Activated B cell treated with CpG ODN at 0.5 μM for 24 hours (primary cell): ENCODE results near the gene ATP12A. TPM values are rescaled to one million over a fixed set of nuclear protein-coding genes. Genes with fewer than 3 reads are reported as not detected.

Experiments used
- ATAC-seq: fragments of 200-7000 bp; cut with Tn5 transposase; one replicate; pipeline ENCODE4 v1.10.0; 2021; ENCODE audit warnings: low read depth, mild to moderate bottlenecking, moderate library complexity
- CTCF ChIA-PET: fragments of 350-600 bp; sonication (Branson Sonifier 250); formaldehyde crosslinking; loops from one replicate; lab custom pipeline; 2021; ENCODE audit warnings: antibody characterized with exemption; lab: Charles Lee
- POLR2A ChIA-PET: fragments of 350-600 bp; sonication (Branson Sonifier 250); formaldehyde crosslinking; loops from one replicate; lab custom pipeline; 2021; ENCODE audit warnings: antibody characterized with exemption; lab: Charles Lee
- DNase-seq: peaks from one replicate; pipeline ENCODE4 v3.0.0; 2022
- H3K27ac Mint-ChIP-seq: one replicate; pipeline ENCODE4 v1.8.0; 2020; ENCODE audit warnings: mixed read lengths
- H3K27me3 Mint-ChIP-seq: one replicate; pipeline ENCODE4 v1.8.0; 2021; ENCODE audit warnings: mixed read lengths
- H3K36me3 Mint-ChIP-seq: one replicate; pipeline ENCODE4 v1.8.0; 2021; ENCODE audit warnings: low read depth, mixed read lengths
- H3K4me1 Mint-ChIP-seq: one replicate; pipeline ENCODE4 v1.8.0; 2021; ENCODE audit warnings: mixed read lengths
- H3K4me3 Mint-ChIP-seq: one replicate; pipeline ENCODE4 v1.8.0; 2020; ENCODE audit warnings: mild to moderate bottlenecking, mixed read lengths
- H3K9me3 Mint-ChIP-seq: one replicate; pipeline ENCODE4 v1.8.0; 2020; ENCODE audit warnings: mixed read lengths
- CTCF ChIP-seq: fragments of 200-600 bp; IDR thresholded peaks from one replicate; pipeline ENCODE4 v1.8.0; 2022; ENCODE audit warnings: antibody characterized with exemption, mild to moderate bottlenecking
- intact Hi-C: fragments of 100-400 bp; cut with micrococcal nuclease; formaldehyde crosslinking; loops from one replicate; pipeline ENCODE4 v1.15.1; 2024
- total RNA-seq: library from RNA; stranded (reverse); gene quantifications from 2 replicates; pipeline ENCODE4 v1.2.3, GENCODE V29; 2022

Gene ATP12A
- total RNA-seq, 1 donor from 2014 or later = not detected

GRCh38 chr13:24738366-24738847 lies 58.2 kb downstream of the ATP12A start:
- intact Hi-C loops = no loop called here
- Mint-ChIP-seq H3K4me1 (no peaks in the 10 kb centered on the region), H3K36me3 (no peaks in the 10 kb centered on the region), H3K27me3 (no peaks in the 10 kb centered on the region), H3K9me3 (no peaks in the 10 kb centered on the region), H3K4me3 (no peak overlapping the region), H3K27ac (no peak overlapping the region)
- ChIA-PET POLR2A (no interaction called here), CTCF (no interaction called here)
- DNase-seq (no peak), ATAC-seq (no peak)
- no peak for TF ChIP-seq CTCF

GRCh38 chr13:24740014-24740890 lies 60.0 kb downstream of the ATP12A start:
- DNase-seq = no peak
- ChIA-PET CTCF (no interaction called here), POLR2A (no interaction called here)
- H3K27me3 Mint-ChIP-seq = peaks cover 14% of the 10 kb centered on the region
- no peak overlapping the region for H3K27ac Mint-ChIP-seq
- intact Hi-C loops = no loop called here
- no peaks in the 10 kb centered on the region for H3K9me3 Mint-ChIP-seq
- H3K36me3 Mint-ChIP-seq = no peaks in the 10 kb centered on the region
- peaks cover 2% of the 10 kb centered on the region for H3K4me1 Mint-ChIP-seq
- no peak for TF ChIP-seq CTCF
- H3K4me3 Mint-ChIP-seq = no peak overlapping the region
- no peak for ATAC-seq

GRCh38 chr13:24741016-24741662 lies 60.9 kb downstream of the ATP12A start:
- TF ChIP-seq CTCF = no peak
- Mint-ChIP-seq H3K4me1 (peaks cover 5% of the 10 kb centered on the region), H3K4me3 (no peak overlapping the region), H3K27me3 (peaks cover 17% of the 10 kb centered on the region), H3K27ac (no peak overlapping the region), H3K9me3 (no peaks in the 10 kb centered on the region), H3K36me3 (no peaks in the 10 kb centered on the region)
- intact Hi-C loops = no loop called here
- DNase-seq = no peak
- ATAC-seq = no peak
- CTCF ChIA-PET = no interaction called here
- POLR2A ChIA-PET = no interaction called here

GRCh38 chr13:24741791-24742190 lies 61.6 kb downstream of the ATP12A start:
- no peak for ATAC-seq
- CTCF ChIA-PET = no interaction called here
- DNase-seq = no peak

More at GRCh38 chr13:24741791-24742190, 61.6 kb downstream of the ATP12A start:
- POLR2A ChIA-PET = no interaction called here
- intact Hi-C loops = no loop called here
- Mint-ChIP-seq H3K4me1 (peaks cover 8% of the 10 kb centered on the region), H3K9me3 (no peaks in the 10 kb centered on the region), H3K27me3 (peaks cover 20% of the 10 kb centered on the region), H3K27ac (no peak overlapping the region), H3K4me3 (no peak overlapping the region), H3K36me3 (no peaks in the 10 kb centered on the region)
- no peak for TF ChIP-seq CTCF
